Measurements from ENCODE around the gene SLC35A1.

Gene SLC35A1

DNA sequence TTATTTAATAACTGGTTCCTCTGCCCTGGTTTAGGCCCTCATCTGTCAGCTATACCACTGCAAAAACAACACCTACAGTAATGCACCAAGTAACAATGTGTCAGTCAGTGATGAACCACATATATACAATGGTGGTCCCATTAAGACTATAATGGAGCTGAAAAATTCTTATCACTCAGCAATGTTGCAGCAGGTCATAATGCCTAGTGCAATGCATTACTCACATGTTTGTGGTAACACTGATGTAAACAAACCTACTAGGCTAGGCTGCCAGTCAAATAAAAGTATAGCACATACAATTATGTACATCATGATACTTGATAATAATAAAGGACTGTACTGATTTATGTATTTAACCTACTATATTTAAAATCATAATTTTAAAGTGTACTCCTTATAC lies 85.7 kb downstream of the SLC35A1 start:
- Mint-ChIP-seq H3K9me3 (no peaks in the 10 kb centered on the region), H3K36me3 (ENCODE audit: low read depth) (peaks cover 43% of the 10 kb centered on the region)

DNA sequence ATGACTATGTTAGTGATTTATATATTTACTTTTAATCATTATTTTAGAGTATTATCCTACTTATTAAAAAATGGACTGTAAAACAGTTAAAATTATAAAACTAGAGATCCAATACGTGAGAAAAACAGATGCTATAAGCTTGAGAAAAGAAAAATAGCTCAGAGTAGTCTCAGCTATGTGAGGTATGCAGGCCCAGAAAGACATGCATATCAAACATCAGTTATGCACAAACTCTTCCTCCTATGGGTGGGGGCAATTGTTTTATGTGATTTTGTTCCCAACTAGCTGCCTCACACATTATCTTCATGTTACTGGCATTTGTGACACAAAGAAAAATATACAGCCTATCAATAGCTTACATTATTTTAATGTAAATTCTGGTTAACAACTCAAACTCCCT lies 88.2 kb downstream of the SLC35A1 start:
- H3K4me3 Mint-ChIP-seq = no peak overlapping the region

More for the DNA sequence above, 85.7 kb downstream of the SLC35A1 start:
- Mint-ChIP-seq H3K4me1 (no peaks in the 10 kb centered on the region), H3K27me3 (ENCODE audit: low read depth) (no peaks in the 10 kb centered on the region), H3K4me3 (no peak overlapping the region), H3K27ac (no peak overlapping the region)
- TF ChIP-seq, protein P1, sequence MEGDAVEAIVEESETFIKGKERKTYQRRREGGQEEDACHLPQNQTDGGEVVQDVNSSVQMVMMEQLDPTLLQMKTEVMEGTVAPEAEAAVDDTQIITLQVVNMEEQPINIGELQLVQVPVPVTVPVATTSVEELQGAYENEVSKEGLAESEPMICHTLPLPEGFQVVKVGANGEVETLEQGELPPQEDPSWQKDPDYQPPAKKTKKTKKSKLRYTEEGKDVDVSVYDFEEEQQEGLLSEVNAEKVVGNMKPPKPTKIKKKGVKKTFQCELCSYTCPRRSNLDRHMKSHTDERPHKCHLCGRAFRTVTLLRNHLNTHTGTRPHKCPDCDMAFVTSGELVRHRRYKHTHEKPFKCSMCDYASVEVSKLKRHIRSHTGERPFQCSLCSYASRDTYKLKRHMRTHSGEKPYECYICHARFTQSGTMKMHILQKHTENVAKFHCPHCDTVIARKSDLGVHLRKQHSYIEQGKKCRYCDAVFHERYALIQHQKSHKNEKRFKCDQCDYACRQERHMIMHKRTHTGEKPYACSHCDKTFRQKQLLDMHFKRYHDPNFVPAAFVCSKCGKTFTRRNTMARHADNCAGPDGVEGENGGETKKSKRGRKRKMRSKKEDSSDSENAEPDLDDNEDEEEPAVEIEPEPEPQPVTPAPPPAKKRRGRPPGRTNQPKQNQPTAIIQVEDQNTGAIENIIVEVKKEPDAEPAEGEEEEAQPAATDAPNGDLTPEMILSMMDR (IDR thresholded peaks at IDR 0.05; ENCODE audit: unreplicated experiment in 3 of 3) = no peak

More for the DNA sequence above, 88.2 kb downstream of the SLC35A1 start:
- H3K4me1 Mint-ChIP-seq = no peaks in the 10 kb centered on the region
- TF ChIP-seq, protein P1 (IDR thresholded peaks at IDR 0.05; ENCODE audit: unreplicated experiment in 3 of 3) = no peak
- no peaks in the 10 kb centered on the region for H3K9me3 Mint-ChIP-seq
- H3K27me3 Mint-ChIP-seq (ENCODE audit: low read depth) = no peaks in the 10 kb centered on the region
- H3K36me3 Mint-ChIP-seq (ENCODE audit: low read depth) = peaks cover 45% of the 10 kb centered on the region
- H3K27ac Mint-ChIP-seq = no peak overlapping the region
